Gastroesophageal sphincter (tissue), 4 donors: ENCODE data around the gene CPLX4. TPM values are rescaled to one million over a fixed set of nuclear protein-coding genes. Genes with fewer than 3 reads are reported as not detected.

Experiments used
- ATAC-seq: fragments of 150-250 bp; one replicate; pipeline ENCODE4 v1.9.1; 2016; ENCODE audit warnings: mild to moderate bottlenecking, moderate library complexity
- H3K27ac ChIP-seq, 4 donors: fragments of 200-600 bp; sonication (generic) in 3 of 4; 1 replicate in 3 of 4; 2 replicates in 1 of 4; pipeline ENCODE4 v1.5.1; 2016 to 2019
- H3K27me3 ChIP-seq: fragments of 200-600 bp; sonication (generic); one replicate; pipeline ENCODE4 v1.5.1; 2019
- H3K36me3 ChIP-seq, 2 donors: fragments of 200-600 bp; sonication (generic); one replicate each; pipeline ENCODE4 v1.5.1; 2019; ENCODE audit warnings: control low read depth in 1 of 2
- H3K4me1 ChIP-seq, 3 donors: fragments of 200-600 bp; sonication (generic); 1 replicate in 2 of 3; 2 replicates in 1 of 3; pipeline ENCODE4 v1.5.1; 2016 to 2019; ENCODE audit warnings: control low read depth in 2 of 3
- H3K4me3 ChIP-seq, 2 donors: fragments of 200-600 bp; sonication (generic); one replicate each; pipeline ENCODE4 v1.5.1; 2019; ENCODE audit warnings: mild to moderate bottlenecking in 1 of 2, moderate library complexity in 1 of 2
- H3K9me3 ChIP-seq, 3 donors: fragments of 200-600 bp; sonication (generic); one replicate each; pipeline ENCODE4 v1.5.1; 2017 to 2019; ENCODE audit warnings: control low read depth in 2 of 3
- CTCF ChIP-seq, 4 experiments: fragments of 200-600 bp in 2 of 4; fragments of 450-650 bp in 2 of 4; sonication (generic) in 1 of 4; IDR thresholded peaks; one replicate each; pipeline ENCODE4 v1.5.1; 2017 to 2019; ENCODE audit warnings: antibody characterized with exemption in 4 of 4, mild to moderate bottlenecking in 2 of 4, moderate library complexity in 2 of 4
- EP300 ChIP-seq: sonication (generic); formaldehyde crosslinking; IDR thresholded peaks from one replicate; pipeline ENCODE4 v1.6.1; 2017; ENCODE audit warnings: antibody characterized with exemption, mild to moderate bottlenecking
- POLR2A ChIP-seq, 2 donors: fragments of 450-650 bp; IDR thresholded peaks; one replicate each; pipeline ENCODE4 v1.6.1; 2017; ENCODE audit warnings: antibody characterized with exemption in 2 of 2, mild to moderate bottlenecking in 2 of 2, moderate library complexity in 1 of 2
- POLR2AphosphoS5 ChIP-seq: sonication (generic); formaldehyde crosslinking; IDR thresholded peaks from one replicate; pipeline ENCODE4 v1.6.1; 2017; ENCODE audit warnings: antibody characterized with exemption
- WGBS, 2 donors: methylation state at CpG; one replicate each; pipeline ENCODE4 v1.1.5; 2018; ENCODE audit warnings: low coverage in 1 of 2; 5-methylcytosine and 5-hydroxymethylcytosine counted together
- total RNA-seq, 4 donors: library from RNA; depleted of rRNA; stranded (reverse); fragments of >200 nt; gene quantifications; one replicate each; pipeline ENCODE4 v1.1.0, GENCODE V29; 2016

The CPLX4 gene
- total RNA-seq, 4 donors from 2014 or later: not detected

- Histone ChIP-seq H3K9me3 (no peaks in the 10 kb centered on the region), H3K36me3 (peaks cover 0 to 99% of the 10 kb centered on the region in 2 donors), H3K4me3 (no peak overlapping the region), H3K4me1 (no peaks in the 10 kb centered on the region), H3K27ac (no peak overlapping the region), H3K27me3 (no peaks in the 10 kb centered on the region)
- TF ChIP-seq CTCF (IDR thresholded peaks at IDR 0.05): no peak
- TF ChIP-seq POLR2AphosphoS5: no peak
- no peak for TF ChIP-seq POLR2A (IDR thresholded peaks at IDR 0.05)
- TF ChIP-seq EP300: no peak
- ATAC-seq: no peak
- WGBS, 2 donors: 59 to 71% methylated on average over 3 of the region's 3 CpGs
Observed at GRCh38 chr18:59332986-59333385, 14.5 kb upstream of the CPLX4 start.

- Histone ChIP-seq H3K27me3 (no peaks in the 10 kb centered on the region), H3K27ac (no peak overlapping the region), H3K36me3 (peaks cover 0 to 82% of the 10 kb centered on the region in 2 donors), H3K9me3 (no peaks in the 10 kb centered on the region), H3K4me1 (no peaks in the 10 kb centered on the region), H3K4me3 (no peak overlapping the region)
- no peak for TF ChIP-seq EP300
- no peak for TF ChIP-seq POLR2AphosphoS5
- TF ChIP-seq CTCF (IDR thresholded peaks at IDR 0.05): no peak
- TF ChIP-seq POLR2A (IDR thresholded peaks at IDR 0.05): no peak
- ATAC-seq: no peak
- 100% methylated on average over 2 of the region's 2 CpGs for WGBS, 2 donors
Observed at GRCh38 chr18:59328683-59329082, 10.2 kb upstream of the CPLX4 start.

DNA sequence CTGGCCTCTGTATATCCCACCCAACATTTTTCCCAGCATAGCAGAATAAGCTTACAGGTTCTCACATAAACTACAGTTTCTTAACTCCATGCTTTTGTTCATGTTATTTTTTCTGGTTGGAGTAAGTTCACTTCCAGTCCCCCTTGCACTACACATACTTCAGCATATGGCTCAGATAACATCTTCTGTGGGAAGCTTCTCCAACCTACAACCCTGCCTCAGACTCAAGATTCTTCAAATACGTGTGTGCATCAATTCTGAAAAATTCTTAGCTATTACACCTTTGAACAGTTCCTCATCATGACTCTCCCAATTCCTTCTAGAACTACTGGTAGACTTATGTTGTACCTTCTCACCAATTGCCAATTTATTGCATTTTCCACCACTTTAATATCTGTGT is 7.5 kb upstream of the CPLX4 start:
- 86 to 88% methylated on average over 1 of the region's 1 CpG for WGBS, 2 donors
- no peaks in the 10 kb centered on the region for H3K9me3 ChIP-seq

GRCh38 chr18:59324623-59324971 is 6.1 kb upstream of the CPLX4 start:
- Histone ChIP-seq H3K4me3 (no peak overlapping the region), H3K27ac (no peak overlapping the region), H3K9me3 (no peaks in the 10 kb centered on the region), H3K27me3 (no peaks in the 10 kb centered on the region), H3K4me1 (no peaks in the 10 kb centered on the region), H3K36me3 (peaks cover 0 to 42% of the 10 kb centered on the region in 2 donors)
- TF ChIP-seq CTCF (IDR thresholded peaks at IDR 0.05) (no peak), EP300 (no peak), POLR2AphosphoS5 (no peak), POLR2A (IDR thresholded peaks at IDR 0.05) (no peak)
- no peak for ATAC-seq
- 88% methylated on average over 2 of the region's 4 CpGs; no CpG with 5 or more reads in 1 of the 2 donors for WGBS, 2 donors

More for the DNA sequence above, 7.5 kb upstream of the CPLX4 start:
- ATAC-seq: no peak
- TF ChIP-seq CTCF (IDR thresholded peaks at IDR 0.05) (no peak), POLR2AphosphoS5 (no peak), EP300 (no peak), POLR2A (IDR thresholded peaks at IDR 0.05) (no peak)
- H3K27me3 ChIP-seq: no peaks in the 10 kb centered on the region
- no peaks in the 10 kb centered on the region for H3K4me1 ChIP-seq
- no peak overlapping the region for H3K4me3 ChIP-seq
- H3K36me3 ChIP-seq: peaks cover 0 to 55% of the 10 kb centered on the region in 2 donors
- no peak overlapping the region for H3K27ac ChIP-seq

- Histone ChIP-seq H3K36me3 (peaks cover 0 to 36% of the 10 kb centered on the region in 2 donors), H3K27me3 (no peaks in the 10 kb centered on the region), H3K9me3 (no peaks in the 10 kb centered on the region), H3K27ac (no peak overlapping the region), H3K4me3 (no peak overlapping the region), H3K4me1 (no peaks in the 10 kb centered on the region)
- 87 to 92% methylated on average over 3 to 7 of the region's 7 CpGs for WGBS, 2 donors
- ATAC-seq: no peak
- TF ChIP-seq POLR2AphosphoS5: no peak
- TF ChIP-seq EP300: no peak
- no peak for TF ChIP-seq CTCF (IDR thresholded peaks at IDR 0.05)
- no peak for TF ChIP-seq POLR2A (IDR thresholded peaks at IDR 0.05)
Observed at GRCh38 chr18:59323931-59324622, 5.6 kb upstream of the CPLX4 start.
